ENCODE data around the gene SYCP2.

Gene SYCP2

GRCh38 chr20:59845472-59845871 lies 88.0 kb downstream of the SYCP2 start:
- no peak overlapping the region for H4K91ac ChIP-seq (ENCODE audit: low read length)
- H2BK120ac ChIP-seq (ENCODE audit: low read depth, low read length): no peak overlapping the region
- H2AFZ ChIP-seq (ENCODE audit: low read depth, low read length): no peak overlapping the region
- no peak overlapping the region for H2BK12ac ChIP-seq (ENCODE audit: low read length in 2 of 2)
- no peaks in the 10 kb centered on the region for H3K4me1 ChIP-seq (ENCODE audit: control insufficient read depth, insufficient read depth, low read depth, low read length)
- WGBS: 57% methylated on average over 2 of the region's 3 CpGs
- H2BK5ac ChIP-seq (ENCODE audit: low read depth, low read length, poor library complexity, severe bottlenecking): no peak overlapping the region
- no peaks in the 10 kb centered on the region for H3K79me1 ChIP-seq (replicated peaks; ENCODE audit: low read length, poor library complexity, severe bottlenecking)
- H3K18ac ChIP-seq (ENCODE audit: low read depth in 1 of 2, low read length in 2 of 2): no peak overlapping the region
- no peaks in the 10 kb centered on the region for H3K9me3 ChIP-seq (ENCODE audit: control insufficient read depth, low read length)
- no peak overlapping the region for H3K27ac ChIP-seq (ENCODE audit: low read length, poor library complexity, severe bottlenecking)
- no peak overlapping the region for H3K9ac ChIP-seq (ENCODE audit: low read length)
- H2BK15ac ChIP-seq (ENCODE audit: low read depth, poor library complexity, severe bottlenecking): no peak overlapping the region
- H3K14ac ChIP-seq (ENCODE audit: low read length in 2 of 2): no peak overlapping the region
- H3K4me3 ChIP-seq (ENCODE audit: insufficient read depth in 1 of 2, low read depth in 1 of 2, low read length in 2 of 2): no peak overlapping the region
- H3K23ac ChIP-seq (ENCODE audit: low read length in 2 of 2): no peak overlapping the region
- no peak for DNase-seq
- no peaks in the 10 kb centered on the region for H3K36me3 ChIP-seq (ENCODE audit: control insufficient read depth in 1 of 2, insufficient read depth in 2 of 2, low read depth in 1 of 2, low read length in 2 of 2)
- H4K8ac ChIP-seq (ENCODE audit: low read length): no peak overlapping the region
- peaks cover 3 to 24% of the 10 kb centered on the region in 2 experiments for H3K27me3 ChIP-seq (ENCODE audit: control insufficient read depth in 1 of 2, insufficient read depth in 1 of 2, low read length in 2 of 2)
- H3K4ac ChIP-seq (ENCODE audit: low read depth in 1 of 2, low read length in 2 of 2): no peak overlapping the region
- H3K4me2 ChIP-seq (ENCODE audit: low read length, poor library complexity, severe bottlenecking): no peak overlapping the region
- no peak overlapping the region for H2AK5ac ChIP-seq (ENCODE audit: low read length, severe bottlenecking)

DNA sequence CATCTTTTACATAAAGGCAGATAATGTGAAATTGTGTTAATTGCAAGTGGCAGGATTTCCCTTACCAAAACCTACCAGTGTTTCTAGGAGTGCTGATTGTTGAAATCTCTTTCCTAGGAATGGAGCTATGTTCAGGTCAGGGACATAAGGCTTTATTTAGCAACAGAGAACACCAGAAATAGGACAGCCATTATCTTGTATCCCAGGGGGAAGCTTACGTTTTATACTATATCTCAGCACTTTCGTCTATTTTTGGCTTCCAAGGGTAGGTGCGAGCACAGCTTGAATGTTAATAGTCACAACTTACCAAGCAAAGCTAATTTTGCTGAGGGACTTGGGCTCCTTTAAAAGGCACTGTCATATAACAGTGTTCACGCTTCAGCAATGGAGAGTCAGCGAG lies 94.0 kb downstream of the SYCP2 start:
- H2BK15ac ChIP-seq (ENCODE audit: low read depth, poor library complexity, severe bottlenecking): no peak overlapping the region
- no peak overlapping the region for H3K4me2 ChIP-seq (ENCODE audit: low read length, poor library complexity, severe bottlenecking)
- no peak overlapping the region for H3K23ac ChIP-seq (ENCODE audit: low read length in 2 of 2)
- peaks cover 3% of the 10 kb centered on the region for H3K4me1 ChIP-seq (ENCODE audit: control insufficient read depth, insufficient read depth, low read depth, low read length)
- DNase-seq: no peak
- no peak overlapping the region for H2BK120ac ChIP-seq (ENCODE audit: low read depth, low read length)
- 51% methylated on average over 5 of the region's 5 CpGs for WGBS
- H2BK12ac ChIP-seq (ENCODE audit: low read length in 2 of 2): no peak overlapping the region
- H3K4me3 ChIP-seq (ENCODE audit: insufficient read depth in 1 of 2, low read depth in 1 of 2, low read length in 2 of 2): no peak overlapping the region
- no peak overlapping the region for H3K14ac ChIP-seq (ENCODE audit: low read length in 2 of 2)
- H3K18ac ChIP-seq (ENCODE audit: low read depth in 1 of 2, low read length in 2 of 2): no peak overlapping the region
- no peaks in the 10 kb centered on the region for H3K9me3 ChIP-seq (ENCODE audit: control insufficient read depth, low read length)
- no peak overlapping the region for H3K27ac ChIP-seq (ENCODE audit: low read length, poor library complexity, severe bottlenecking)
- H4K91ac ChIP-seq (ENCODE audit: low read length): no peak overlapping the region
- peaks cover 15 to 75% of the 10 kb centered on the region in 2 experiments for H3K27me3 ChIP-seq (ENCODE audit: control insufficient read depth in 1 of 2, insufficient read depth in 1 of 2, low read length in 2 of 2)
- H2AFZ ChIP-seq (ENCODE audit: low read depth, low read length): no peak overlapping the region
- H2BK5ac ChIP-seq (ENCODE audit: low read depth, low read length, poor library complexity, severe bottlenecking): no peak overlapping the region
- H3K36me3 ChIP-seq (ENCODE audit: control insufficient read depth in 1 of 2, insufficient read depth in 2 of 2, low read depth in 1 of 2, low read length in 2 of 2): no peaks in the 10 kb centered on the region
- no peak overlapping the region for H4K8ac ChIP-seq (ENCODE audit: low read length)
- H3K4ac ChIP-seq (ENCODE audit: low read depth in 1 of 2, low read length in 2 of 2): no peak overlapping the region
- H3K9ac ChIP-seq (ENCODE audit: low read length): no peak overlapping the region
- no peak overlapping the region for H2AK5ac ChIP-seq (ENCODE audit: low read length, severe bottlenecking)
- H3K79me1 ChIP-seq (replicated peaks; ENCODE audit: low read length, poor library complexity, severe bottlenecking): no peaks in the 10 kb centered on the region

GRCh38 chr20:59837623-59838394 lies 95.6 kb downstream of the SYCP2 start:
- Histone ChIP-seq H3K9me3 (ENCODE audit: control insufficient read depth, low read length) (no peaks in the 10 kb centered on the region), H2BK5ac (ENCODE audit: low read depth, low read length, poor library complexity, severe bottlenecking) (no peak overlapping the region), H2BK15ac (ENCODE audit: low read depth, poor library complexity, severe bottlenecking) (no peak overlapping the region), H3K23ac (ENCODE audit: low read length in 2 of 2) (no peak overlapping the region), H4K91ac (ENCODE audit: low read length) (no peak overlapping the region), H3K79me1 (replicated peaks; ENCODE audit: low read length, poor library complexity, severe bottlenecking) (no peaks in the 10 kb centered on the region), H3K4me3 (ENCODE audit: insufficient read depth in 1 of 2, low read depth in 1 of 2, low read length in 2 of 2) (no peak overlapping the region), H3K18ac (ENCODE audit: low read depth in 1 of 2, low read length in 2 of 2) (no peak overlapping the region), H2BK12ac (ENCODE audit: low read length in 2 of 2) (no peak overlapping the region), H4K8ac (ENCODE audit: low read length) (no peak overlapping the region), H2AFZ (ENCODE audit: low read depth, low read length) (no peak overlapping the region), H3K14ac (ENCODE audit: low read length in 2 of 2) (no peak overlapping the region), H3K9ac (ENCODE audit: low read length) (no peak overlapping the region), H3K4me1 (ENCODE audit: control insufficient read depth, insufficient read depth, low read depth, low read length) (peaks cover 3% of the 10 kb centered on the region), H2BK120ac (ENCODE audit: low read depth, low read length) (no peak overlapping the region), H2AK5ac (ENCODE audit: low read length, severe bottlenecking) (no peak overlapping the region), H3K4me2 (ENCODE audit: low read length, poor library complexity, severe bottlenecking) (no peak overlapping the region), H3K27ac (ENCODE audit: low read length, poor library complexity, severe bottlenecking) (no peak overlapping the region), H3K4ac (ENCODE audit: low read depth in 1 of 2, low read length in 2 of 2) (no peak overlapping the region), H3K27me3 (ENCODE audit: control insufficient read depth in 1 of 2, insufficient read depth in 1 of 2, low read length in 2 of 2) (peaks cover 15 to 88% of the 10 kb centered on the region in 2 experiments), H3K36me3 (ENCODE audit: control insufficient read depth in 1 of 2, insufficient read depth in 2 of 2, low read depth in 1 of 2, low read length in 2 of 2) (no peaks in the 10 kb centered on the region)
- 70% methylated on average over 3 of the region's 4 CpGs for WGBS
- DNase-seq: no peak

- DNase-seq: no peak
- Histone ChIP-seq H2BK15ac (ENCODE audit: low read depth, poor library complexity, severe bottlenecking) (no peak overlapping the region), H2BK120ac (ENCODE audit: low read depth, low read length) (no peak overlapping the region), H3K9me3 (ENCODE audit: control insufficient read depth, low read length) (no peaks in the 10 kb centered on the region), H3K4me2 (ENCODE audit: low read length, poor library complexity, severe bottlenecking) (no peak overlapping the region), H3K14ac (ENCODE audit: low read length in 2 of 2) (no peak overlapping the region), H3K9ac (ENCODE audit: low read length) (no peak overlapping the region), H2BK5ac (ENCODE audit: low read depth, low read length, poor library complexity, severe bottlenecking) (no peak overlapping the region), H2BK12ac (ENCODE audit: low read length in 2 of 2) (no peak overlapping the region), H3K23ac (ENCODE audit: low read length in 2 of 2) (no peak overlapping the region), H2AK5ac (ENCODE audit: low read length, severe bottlenecking) (no peak overlapping the region), H3K27ac (ENCODE audit: low read length, poor library complexity, severe bottlenecking) (no peak overlapping the region), H2AFZ (ENCODE audit: low read depth, low read length) (no peak overlapping the region), H3K4ac (ENCODE audit: low read depth in 1 of 2, low read length in 2 of 2) (no peak overlapping the region), H3K36me3 (ENCODE audit: control insufficient read depth in 1 of 2, insufficient read depth in 2 of 2, low read depth in 1 of 2, low read length in 2 of 2) (no peaks in the 10 kb centered on the region), H3K4me3 (ENCODE audit: insufficient read depth in 1 of 2, low read depth in 1 of 2, low read length in 2 of 2) (no peak overlapping the region), H4K8ac (ENCODE audit: low read length) (no peak overlapping the region), H3K18ac (ENCODE audit: low read depth in 1 of 2, low read length in 2 of 2) (no peak overlapping the region), H3K27me3 (ENCODE audit: control insufficient read depth in 1 of 2, insufficient read depth in 1 of 2, low read length in 2 of 2) (peaks cover 15 to 90% of the 10 kb centered on the region in 2 experiments), H3K79me1 (replicated peaks; ENCODE audit: low read length, poor library complexity, severe bottlenecking) (no peaks in the 10 kb centered on the region), H3K4me1 (ENCODE audit: control insufficient read depth, insufficient read depth, low read depth, low read length) (peaks cover 3% of the 10 kb centered on the region), H4K91ac (ENCODE audit: low read length) (no peak overlapping the region)
- WGBS: 66% methylated on average over 5 of the region's 6 CpGs
These were observed 96.7 kb downstream of the SYCP2 start for GRCh38 chr20:59836767-59837166.

All from mesenchymal stem cell (in vitro differentiated cells and primary cell).